Measurements from ENCODE around the gene SHOX. TPM values are rescaled to one million over a fixed set of nuclear protein-coding genes. Genes with fewer than 3 reads are reported as not detected.
"Not testable (repeated sequence)": the region's sequence is repeated elsewhere in the genome, so short reads cannot be mapped to it uniquely, and the experiment has no call there.

Gene SHOX
- total and polyA plus RNA-seq, 7 donors: 0.06 to 0.60 (median 0.32) TPM; not detected in 3

- peaks cover 0 to 11% (median 2%) of the 10 kb centered on the region in 4 donors for H3K9me3 ChIP-seq
- no peak for DNase-seq
- TF ChIP-seq EP300 (IDR thresholded peaks at IDR 0.05) (no peak), POLR2A (IDR thresholded peaks at IDR 0.05) (no peak), CTCF (IDR thresholded peaks at IDR 0.05) (no peak), POLR2AphosphoS5 (IDR thresholded peaks at IDR 0.05) (no peak)
- peaks cover 7 to 27% (median 18%) of the 10 kb centered on the region in 3 donors for H3K27me3 ChIP-seq
- intact Hi-C loops (cut with DNase I): no loop called here
- no peak overlapping the region for H3K27ac ChIP-seq
- H3K4me3 ChIP-seq: no peak overlapping the region
- no peaks in the 10 kb centered on the region for H3K36me3 ChIP-seq
- WGBS, 2 donors: 84% methylated on average over 5 of the region's 5 CpGs
- no peaks in the 10 kb centered on the region for H3K4me1 ChIP-seq
Observed at GRCh38 chrX:614136-614535, 16.5 kb upstream of the SHOX start.

GRCh38 chrX:617401-617800, 13.2 kb upstream of the SHOX start:
- DNase-seq: no peak
- no peaks in the 10 kb centered on the region for H3K9me3 ChIP-seq
- 46 to 54% methylated on average over 7 of the region's 7 CpGs for WGBS, 2 donors

GRCh38 chrX:617891-618290, 12.7 kb upstream of the SHOX start:
- Histone ChIP-seq H3K4me1 (no peaks in the 10 kb centered on the region), H3K27ac (no peak overlapping the region), H3K4me3 (no peak overlapping the region), H3K27me3 (peaks cover 16 to 47% (median 28%) of the 10 kb centered on the region in 3 donors), H3K9me3 (no peaks in the 10 kb centered on the region), H3K36me3 (no peaks in the 10 kb centered on the region)
- intact Hi-C loops (cut with DNase I): no loop called here
- WGBS, 2 donors: 68 to 74% methylated on average over 8 of the region's 8 CpGs
- no peak for DNase-seq
- no peak for TF ChIP-seq POLR2AphosphoS5 (IDR thresholded peaks at IDR 0.05)
- no peak for TF ChIP-seq POLR2A (IDR thresholded peaks at IDR 0.05)
- no peak for TF ChIP-seq EP300 (IDR thresholded peaks at IDR 0.05)
- no peak for TF ChIP-seq CTCF (IDR thresholded peaks at IDR 0.05)

More at GRCh38 chrX:617401-617800, 13.2 kb upstream of the SHOX start:
- H3K27ac ChIP-seq: no peak overlapping the region
- no peak overlapping the region for H3K4me3 ChIP-seq
- TF ChIP-seq POLR2A (IDR thresholded peaks at IDR 0.05) (no peak), CTCF (IDR thresholded peaks at IDR 0.05) (no peak), EP300 (IDR thresholded peaks at IDR 0.05) (no peak), POLR2AphosphoS5 (IDR thresholded peaks at IDR 0.05) (no peak)
- H3K4me1 ChIP-seq: no peaks in the 10 kb centered on the region
- H3K27me3 ChIP-seq: peaks cover 16 to 47% (median 28%) of the 10 kb centered on the region in 3 donors
- no peaks in the 10 kb centered on the region for H3K36me3 ChIP-seq
- intact Hi-C loops (cut with DNase I): no loop called here

- H3K36me3 ChIP-seq; H3K4me1 ChIP-seq; H3K4me3 ChIP-seq; H3K9me3 ChIP-seq; DNase-seq; intact Hi-C loops (cut with DNase I); H3K27ac ChIP-seq: not testable (repeated sequence)
- peaks cover 16 to 43% (median 31%) of the 10 kb centered on the region in 3 donors for H3K27me3 ChIP-seq
Observed at GRCh38 chrX:618304-618703, 12.3 kb upstream of the SHOX start.

- Histone ChIP-seq H3K4me3 (no peak overlapping the region), H3K36me3 (no peaks in the 10 kb centered on the region), H3K4me1 (peaks cover 0 to 7% (median 3%) of the 10 kb centered on the region in 4 donors), H3K27me3 (peaks cover 18 to 47% (median 37%) of the 10 kb centered on the region in 3 donors), H3K9me3 (no peaks in the 10 kb centered on the region), H3K27ac (no peak overlapping the region)
- DNase-seq: no peak
- 14 to 30% methylated on average over 54 of the region's 54 CpGs for WGBS, 2 donors
- intact Hi-C loops (cut with DNase I): no loop called here
- TF ChIP-seq POLR2AphosphoS5 (IDR thresholded peaks at IDR 0.05) (no peak), CTCF (IDR thresholded peaks at IDR 0.05) (no peak), EP300 (IDR thresholded peaks at IDR 0.05) (no peak), POLR2A (IDR thresholded peaks at IDR 0.05) (no peak)
Observed at GRCh38 chrX:618761-619450, 11.7 kb upstream of the SHOX start.

All from sigmoid colon (tissue), 7 donors.